AG08396 (cell line): ENCODE results near the gene SLC5A7.

Experiments used
- DNase-seq: peaks from one replicate; pipeline ENCODE4 v3.0.0; 2012; ENCODE audit warnings: low spot score, mixed read lengths

The SLC5A7 gene

DNA sequence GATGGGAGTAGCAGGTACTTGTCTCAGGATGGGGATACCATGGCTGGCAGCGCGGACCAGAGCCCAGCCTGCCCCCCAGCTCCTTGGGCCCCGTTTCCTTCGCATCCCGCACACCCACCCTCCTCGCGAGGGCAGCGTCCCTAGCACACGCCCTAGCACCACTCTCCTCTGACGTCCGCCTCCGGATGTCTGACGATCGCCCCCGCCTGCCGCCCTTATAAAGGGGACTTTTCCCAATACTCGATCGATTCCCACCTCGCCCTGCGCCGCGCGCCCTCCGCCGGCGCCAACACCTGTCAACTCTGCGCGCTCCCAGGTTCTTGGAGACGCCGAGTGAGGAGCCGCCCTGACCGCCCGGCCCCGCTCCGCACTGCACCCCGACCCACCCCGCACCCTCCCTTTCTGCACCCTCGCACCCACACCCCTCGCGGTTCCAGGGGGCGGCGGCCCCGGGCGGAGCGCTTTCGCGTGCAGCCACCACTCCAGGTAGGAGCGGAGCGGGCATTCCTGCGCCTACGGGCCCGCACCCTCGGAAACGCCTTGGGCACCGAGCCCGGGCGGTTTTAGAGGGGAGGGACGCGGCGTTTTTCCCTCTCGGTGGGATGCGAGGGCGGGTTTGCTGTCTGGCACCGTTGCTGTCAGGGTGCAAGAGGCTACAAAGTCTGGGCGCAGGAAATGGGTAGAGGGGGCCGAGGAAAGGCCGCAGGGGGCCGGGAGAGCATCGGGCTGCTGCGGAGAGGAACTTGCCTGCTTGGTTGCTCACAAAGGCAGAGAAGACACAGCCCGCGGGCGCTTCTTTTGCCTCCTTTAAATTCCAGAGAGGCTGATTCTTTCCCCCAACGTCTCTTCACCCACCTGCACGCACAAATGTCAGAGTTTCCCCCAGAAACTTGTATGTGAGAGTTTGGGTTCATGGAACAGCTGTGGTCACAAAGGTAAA lies at the start of gene SLC5A7:
SLC5A7 (plus strand) TSS at position 247 of the 940 bp plus-strand sequence. CDS start 1,632 bp downstream, outside the sequence.
- no peak for DNase-seq

DNA sequence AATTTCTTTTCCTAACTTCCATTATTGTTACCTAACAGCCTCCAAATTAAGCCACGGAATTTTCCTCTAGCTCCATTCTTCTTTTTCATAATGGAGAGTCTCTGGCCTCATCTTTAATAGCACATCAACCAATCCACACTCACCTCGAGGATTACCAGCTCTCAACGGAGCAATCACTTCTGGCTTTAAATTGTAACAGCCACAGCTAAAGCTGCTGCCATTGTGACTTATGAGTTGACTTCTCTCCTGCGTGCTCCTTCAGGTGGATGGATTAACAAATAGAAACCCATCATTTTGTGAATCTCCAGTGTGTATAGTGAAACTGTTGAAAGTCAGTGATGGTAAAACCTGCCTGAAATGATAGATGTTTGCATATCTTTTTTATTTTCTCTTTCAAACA lies 24.9 kb upstream of the SLC5A7 start:
- no peak for DNase-seq

DNA sequence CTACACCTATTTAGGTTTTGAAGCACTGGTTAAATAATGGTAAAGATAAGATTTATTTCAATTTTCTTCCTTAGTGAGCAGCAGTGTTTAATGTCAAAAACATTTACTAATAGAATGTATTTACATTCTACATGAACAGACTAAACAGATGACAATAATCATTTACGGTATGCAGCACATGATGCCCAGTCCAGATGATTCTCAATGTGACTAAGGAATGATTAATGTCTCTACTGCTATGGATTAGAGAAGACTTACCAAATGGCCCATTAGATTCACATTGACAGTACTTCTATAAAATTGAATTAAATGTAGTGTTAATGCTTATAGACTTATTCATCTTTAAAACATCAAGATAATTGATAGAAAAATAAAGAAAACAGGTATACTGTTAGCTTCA lies 22.1 kb upstream of the SLC5A7 start:
- DNase-seq: no peak

DNA sequence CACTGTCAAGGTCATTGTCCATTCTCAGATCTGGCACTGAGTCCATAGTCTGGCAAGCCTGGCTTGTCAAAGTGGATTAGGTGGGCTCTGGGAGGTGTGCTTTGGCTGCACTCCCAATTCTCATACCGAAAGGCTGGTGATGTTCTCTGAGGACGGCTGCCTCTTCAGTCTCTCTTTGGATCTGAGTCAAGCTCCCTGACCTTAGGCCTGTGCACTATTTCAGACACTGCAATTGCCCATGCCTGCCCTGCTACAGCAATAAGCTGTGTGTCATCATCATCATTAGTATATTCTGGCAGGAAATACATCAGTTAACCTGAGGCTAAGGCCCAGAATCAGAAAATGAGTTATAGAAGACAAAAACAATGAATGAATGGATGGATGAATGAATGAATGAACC lies 1.6 kb upstream of the SLC5A7 start:
- no peak for DNase-seq

DNA sequence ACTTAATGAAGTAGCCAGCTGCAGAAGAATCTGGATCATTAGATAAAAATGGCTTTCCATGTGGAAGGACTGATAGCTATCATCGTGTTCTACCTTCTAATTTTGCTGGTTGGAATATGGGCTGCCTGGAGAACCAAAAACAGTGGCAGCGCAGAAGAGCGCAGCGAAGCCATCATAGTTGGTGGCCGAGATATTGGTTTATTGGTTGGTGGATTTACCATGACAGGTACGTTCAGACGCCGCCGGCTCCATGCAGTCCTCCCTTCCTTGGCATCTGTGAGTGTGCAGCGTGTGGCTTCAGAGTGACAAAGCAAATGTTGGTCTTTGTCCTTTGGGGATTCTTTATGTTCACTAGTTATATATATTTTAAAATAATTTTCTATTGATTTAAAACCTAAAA lies 1.8 kb downstream of the SLC5A7 start:
- no peak for DNase-seq

DNA sequence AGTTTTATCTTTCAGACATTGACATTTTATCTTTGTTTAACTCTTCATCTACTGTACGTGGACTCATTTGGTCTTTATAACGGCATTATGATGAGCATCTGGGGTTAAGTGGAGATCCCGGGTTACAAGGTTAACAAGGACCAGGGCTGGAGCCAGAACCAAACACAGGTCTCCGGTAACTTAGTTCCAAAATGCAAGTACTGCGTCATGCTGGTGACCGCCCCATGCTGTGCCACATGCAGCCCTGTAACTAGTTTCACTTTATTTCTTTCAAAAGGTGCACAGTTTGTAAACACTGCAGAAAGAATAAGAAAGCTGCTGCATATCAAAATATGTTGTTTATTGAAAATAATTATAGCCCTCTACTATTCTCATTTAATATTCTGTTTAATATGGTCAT lies 3.1 kb downstream of the SLC5A7 start:
- DNase-seq: no peak

DNA sequence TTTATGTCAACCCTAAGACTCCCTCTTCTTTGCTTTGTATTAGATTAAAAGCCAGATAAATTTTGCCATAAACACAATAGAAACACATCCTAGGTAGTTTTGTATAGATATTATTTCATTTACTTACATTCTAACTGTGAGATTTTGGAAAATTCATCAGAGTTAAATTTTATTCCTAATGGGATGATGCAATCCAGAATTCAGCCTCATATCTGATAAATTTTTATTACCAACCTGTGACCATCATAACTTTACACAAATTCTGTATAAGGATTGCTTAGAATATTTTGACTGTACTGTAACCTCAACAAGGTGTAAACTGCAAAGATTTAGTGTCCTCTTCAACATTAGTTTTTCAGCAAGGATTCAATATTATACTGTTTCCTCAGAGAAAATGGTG lies 4.4 kb downstream of the SLC5A7 start:
- no peak for DNase-seq

DNA sequence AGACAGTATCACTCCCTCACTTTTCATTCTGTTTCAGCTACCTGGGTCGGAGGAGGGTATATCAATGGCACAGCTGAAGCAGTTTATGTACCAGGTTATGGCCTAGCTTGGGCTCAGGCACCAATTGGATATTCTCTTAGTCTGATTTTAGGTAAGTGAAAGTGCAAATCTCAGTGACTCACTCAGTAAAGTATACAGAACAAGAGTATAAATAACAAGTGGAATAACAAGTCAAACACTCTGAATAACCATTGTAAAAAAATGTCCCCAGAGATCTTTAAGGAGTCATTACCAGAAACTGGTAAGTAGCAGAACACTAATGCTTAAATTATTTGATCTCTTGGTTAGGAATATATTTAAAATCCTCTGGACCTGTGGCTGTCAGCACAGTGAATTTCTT lies 5.7 kb downstream of the SLC5A7 start:
- DNase-seq: no peak

DNA sequence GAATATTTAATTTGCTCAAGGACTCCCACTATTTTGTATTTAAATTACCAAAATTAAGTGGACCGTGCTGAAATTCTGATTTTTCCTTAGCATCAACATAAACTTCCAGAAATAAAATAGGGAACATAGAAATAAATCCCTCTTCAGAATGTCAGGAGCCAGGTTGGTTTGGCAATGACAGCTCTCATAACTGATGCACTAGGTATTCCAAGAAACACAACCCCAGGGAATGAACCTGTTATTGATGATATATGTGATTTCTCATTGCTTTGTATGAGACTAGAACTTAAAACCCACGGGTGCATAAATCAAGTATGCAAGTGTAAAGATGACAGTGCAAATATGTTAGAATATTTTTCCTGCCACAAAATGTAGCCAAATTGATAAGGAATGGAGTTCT lies 12.8 kb downstream of the SLC5A7 start:
- DNase-seq: no peak

DNA sequence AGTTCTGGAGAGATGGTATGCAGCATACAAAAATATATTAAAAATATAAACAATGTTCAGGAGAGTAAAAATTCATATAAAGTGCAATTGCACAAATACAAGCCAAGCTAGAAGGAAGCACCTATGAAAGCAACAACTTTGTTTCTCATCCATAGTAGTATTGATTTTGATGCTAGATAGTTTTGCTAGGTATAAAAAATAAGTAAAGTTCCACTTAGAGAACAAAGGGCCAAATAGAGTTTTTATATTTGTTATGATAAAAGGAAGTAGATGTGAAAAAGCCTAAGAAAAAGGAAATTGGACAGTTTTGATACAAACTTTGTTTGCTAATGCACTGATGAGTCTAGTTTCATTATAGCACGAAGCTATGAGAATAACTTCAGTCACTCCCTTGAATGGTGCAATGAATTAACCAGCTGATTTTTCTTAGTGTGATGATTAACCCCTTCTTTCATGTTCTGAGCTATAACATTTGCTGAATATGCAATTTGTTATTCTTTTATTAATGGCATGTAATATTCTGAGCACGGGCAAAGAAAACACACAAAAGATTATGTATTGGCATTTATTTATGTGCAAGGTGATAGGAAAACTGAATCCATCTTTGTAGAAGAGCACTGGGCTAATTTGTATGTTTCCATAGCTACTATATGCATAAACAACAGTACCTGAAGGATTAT lies 24.7 kb downstream of the SLC5A7 start:
- no peak for DNase-seq

DNA sequence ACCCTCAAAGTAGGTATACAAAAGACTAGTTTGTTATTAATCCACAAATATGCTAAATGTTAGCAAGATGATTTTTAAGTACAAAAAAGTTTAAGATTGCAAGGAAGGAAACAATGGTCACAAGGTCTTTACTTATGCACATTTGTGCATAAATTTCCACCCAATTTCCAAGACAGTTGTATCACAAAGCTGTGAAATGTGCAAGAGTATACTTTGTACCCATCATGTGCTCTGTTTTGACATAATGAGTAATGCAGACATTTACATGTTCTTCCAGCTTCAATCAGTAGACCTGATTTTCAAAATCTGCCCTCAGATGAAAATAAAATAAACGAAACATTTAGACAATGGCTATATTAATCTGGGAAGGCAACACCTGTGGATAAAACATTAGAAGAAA lies 27.0 kb downstream of the SLC5A7 start:
- no peak for DNase-seq

DNA sequence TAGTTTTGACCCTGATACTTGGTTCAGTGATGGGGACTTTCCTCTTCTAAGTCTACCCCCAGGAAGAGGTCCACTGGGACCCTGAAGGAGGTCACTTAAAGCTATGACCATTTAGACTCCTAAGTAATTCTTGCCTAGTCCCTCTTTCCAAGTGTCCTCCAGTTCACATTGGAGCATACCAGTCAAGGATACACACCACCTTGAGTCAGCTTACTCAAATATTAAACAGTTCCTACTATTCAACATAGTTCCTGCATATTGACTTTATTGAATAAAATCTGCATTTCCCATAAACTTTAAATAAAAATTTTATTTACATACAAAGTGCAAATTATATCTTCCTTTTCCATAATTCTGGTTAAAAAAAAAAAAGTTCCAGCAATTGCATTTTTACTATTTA lies 36.3 kb downstream of the SLC5A7 start:
- no peak for DNase-seq

DNA sequence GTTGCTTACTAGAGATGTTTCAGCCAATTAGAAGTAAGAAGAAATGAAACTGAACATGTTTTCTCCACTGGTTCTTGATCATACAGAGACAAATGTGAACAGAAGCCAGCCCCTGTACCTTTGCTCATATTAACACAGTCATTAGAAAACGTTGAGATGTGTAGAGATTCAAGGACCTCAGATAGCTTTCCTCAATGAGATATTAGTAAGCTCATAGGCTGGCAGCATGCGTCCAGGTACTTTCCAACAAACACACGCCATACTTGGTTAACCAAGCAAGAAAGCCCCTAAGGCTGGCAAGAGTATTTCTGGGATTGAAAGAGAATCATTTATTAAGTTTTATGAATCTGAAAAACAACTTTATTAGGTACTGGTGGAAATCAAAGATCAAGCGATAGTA lies 37.5 kb downstream of the SLC5A7 start:
- no peak for DNase-seq

DNA sequence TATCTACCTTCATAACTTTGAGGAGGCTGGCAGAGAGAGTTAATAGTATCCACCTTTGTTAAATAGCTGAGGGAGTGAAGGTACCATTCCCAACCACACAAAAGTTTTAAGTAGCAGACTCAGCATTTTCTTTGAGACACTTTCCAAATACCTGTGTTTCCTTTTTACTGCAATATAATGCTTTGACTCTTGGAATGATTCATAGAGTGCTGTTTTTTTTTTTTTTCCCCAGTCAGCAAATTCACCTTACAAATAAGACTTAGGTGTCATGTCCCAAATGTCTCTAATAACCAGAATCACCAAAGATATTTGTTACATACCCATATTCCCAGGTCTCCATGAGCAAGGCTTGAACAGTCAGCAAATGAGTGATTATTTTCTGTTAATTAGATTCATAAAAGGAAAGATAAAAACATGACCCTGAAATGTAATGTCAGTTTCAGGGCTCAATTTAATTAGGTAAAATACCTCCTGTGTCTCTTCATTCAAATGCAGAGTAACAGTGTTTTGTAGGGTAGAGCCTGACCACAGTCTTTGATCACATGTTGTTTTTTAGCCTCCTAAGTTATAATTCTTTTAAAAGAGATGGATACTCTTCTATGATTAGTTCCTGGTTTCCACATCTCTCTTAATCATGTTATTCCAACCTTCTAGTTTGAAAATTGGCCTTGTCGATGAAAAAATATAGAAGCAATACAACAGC lies 39.9 kb downstream of the SLC5A7 start:
- no peak for DNase-seq

DNA sequence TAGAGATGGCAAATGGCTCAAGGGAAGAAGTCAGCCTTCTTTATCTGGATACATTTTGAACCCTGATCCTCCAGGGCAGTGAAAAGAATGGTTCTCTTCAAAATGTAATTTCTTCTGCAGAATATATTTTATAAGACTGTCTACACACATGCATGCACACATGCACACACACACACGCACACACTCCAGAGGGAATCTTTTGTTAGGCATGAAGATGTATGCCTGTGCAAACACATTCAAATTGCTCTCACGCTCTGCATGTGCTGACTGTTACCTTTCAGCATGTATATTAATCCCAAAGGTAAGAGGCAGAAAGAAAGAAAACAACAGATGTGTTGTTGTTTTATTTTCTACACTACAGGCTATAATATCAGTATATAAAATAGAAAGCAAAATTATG lies 43.2 kb downstream of the SLC5A7 start:
- no peak for DNase-seq

DNA sequence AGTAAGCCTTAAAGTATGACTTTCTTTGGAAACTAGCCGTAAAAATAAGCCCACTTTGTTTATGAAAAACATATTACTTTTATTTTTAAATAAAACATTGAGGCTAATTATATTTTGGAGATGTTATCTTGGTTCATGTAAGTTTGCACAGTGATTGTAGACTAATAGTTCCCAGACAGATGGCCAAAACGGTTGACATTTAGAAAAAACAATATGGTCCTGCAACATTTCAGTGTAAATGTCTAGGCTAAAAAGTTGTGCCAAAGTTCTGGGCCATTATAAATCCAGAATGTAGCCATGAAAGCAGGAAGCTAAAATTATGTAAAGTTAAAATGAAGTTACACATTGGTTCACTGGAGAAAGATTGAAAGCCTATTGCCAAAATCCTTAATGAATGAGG lies 43.6 kb downstream of the SLC5A7 start:
- no peak for DNase-seq

DNA sequence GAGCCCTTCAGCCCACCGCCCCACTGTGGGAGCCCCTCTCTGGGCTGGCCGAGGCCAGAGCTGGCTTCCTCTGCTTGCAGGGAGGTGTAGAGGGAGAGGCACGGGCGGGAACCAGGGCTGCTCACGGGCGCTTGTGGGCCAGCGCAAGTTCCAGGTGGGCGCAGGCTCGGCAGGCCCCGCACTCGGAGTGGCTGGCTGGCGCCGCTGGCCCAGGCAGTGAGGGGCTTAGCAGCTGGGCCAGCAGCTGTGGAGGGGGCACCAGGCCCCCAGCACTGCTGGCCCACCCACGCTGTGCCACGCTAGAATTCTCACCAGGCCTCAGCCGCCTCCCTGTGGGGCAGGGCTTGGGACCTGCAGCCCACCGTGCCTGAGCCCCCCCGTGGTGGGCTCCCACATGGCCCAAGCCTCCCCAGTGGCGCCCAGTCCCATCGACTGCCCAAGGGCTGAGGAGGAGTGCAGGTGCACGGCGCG lies 45.2 kb downstream of the SLC5A7 start:
- DNase-seq: no peak

DNA sequence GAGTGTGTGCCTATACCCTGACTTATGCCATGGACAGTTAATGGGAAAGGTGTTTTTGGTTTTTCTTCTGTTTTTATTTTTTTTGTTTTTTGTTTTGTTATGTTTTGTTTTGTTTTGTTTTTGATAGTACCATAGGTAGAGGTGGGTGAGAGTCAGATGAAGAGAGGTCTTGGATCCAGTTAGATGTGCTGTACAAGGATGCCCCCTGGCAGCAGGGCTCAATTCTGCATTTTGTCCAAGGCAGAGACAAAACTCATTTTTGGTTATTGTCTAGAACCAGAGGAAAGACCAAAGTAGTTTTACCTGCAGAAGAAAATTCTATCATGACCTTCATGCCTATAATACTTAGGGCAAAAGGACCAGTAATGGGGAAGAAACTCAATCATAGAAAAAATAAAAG lies 48.5 kb downstream of the SLC5A7 start:
- no peak for DNase-seq

DNA sequence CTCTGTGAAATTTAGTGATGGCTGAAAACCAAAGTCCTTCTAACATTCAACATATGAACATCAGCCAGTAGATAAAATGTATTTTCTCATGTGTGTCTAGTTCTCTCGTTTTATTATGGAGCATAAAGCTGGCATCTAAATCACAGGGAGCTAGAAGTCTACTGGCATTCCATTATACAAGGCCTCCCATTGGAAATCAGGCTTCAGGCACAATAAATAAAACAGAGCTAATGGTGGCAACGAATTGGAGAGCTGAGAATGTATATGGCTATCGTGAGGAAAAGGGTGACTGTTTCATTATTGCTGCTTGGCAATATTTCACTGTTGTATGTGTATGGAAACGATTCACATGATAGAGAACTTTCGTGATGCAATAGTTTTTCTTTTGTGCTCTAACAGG lies 62.4 kb downstream of the SLC5A7 start:
- no peak for DNase-seq

DNA sequence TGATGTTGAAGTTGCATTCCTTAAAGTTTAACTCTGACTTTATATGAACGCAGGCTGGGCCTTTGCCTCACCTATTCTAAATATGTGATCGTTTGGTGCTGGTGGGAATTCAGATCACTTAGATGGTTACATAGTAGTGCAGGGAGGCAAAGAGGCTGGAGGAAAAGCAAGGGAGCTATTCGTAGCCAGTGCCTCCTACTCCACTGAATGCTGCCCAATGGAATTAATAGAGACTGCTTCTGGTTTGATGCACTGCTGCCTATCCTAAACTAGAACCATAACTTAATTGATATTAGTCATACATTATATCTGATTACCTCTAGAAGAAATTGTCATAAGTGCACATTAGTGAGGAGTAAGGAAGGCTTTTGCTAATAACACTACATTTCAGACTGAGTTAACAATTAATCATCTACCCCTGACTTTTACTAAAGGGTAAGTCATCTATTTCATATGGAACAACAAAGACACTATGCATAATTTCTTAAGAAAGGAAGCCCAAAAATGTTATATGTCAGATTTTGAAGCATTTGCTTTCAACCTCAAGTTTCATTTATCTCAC lies 72.3 kb downstream of the SLC5A7 start:
- DNase-seq: no peak

DNA sequence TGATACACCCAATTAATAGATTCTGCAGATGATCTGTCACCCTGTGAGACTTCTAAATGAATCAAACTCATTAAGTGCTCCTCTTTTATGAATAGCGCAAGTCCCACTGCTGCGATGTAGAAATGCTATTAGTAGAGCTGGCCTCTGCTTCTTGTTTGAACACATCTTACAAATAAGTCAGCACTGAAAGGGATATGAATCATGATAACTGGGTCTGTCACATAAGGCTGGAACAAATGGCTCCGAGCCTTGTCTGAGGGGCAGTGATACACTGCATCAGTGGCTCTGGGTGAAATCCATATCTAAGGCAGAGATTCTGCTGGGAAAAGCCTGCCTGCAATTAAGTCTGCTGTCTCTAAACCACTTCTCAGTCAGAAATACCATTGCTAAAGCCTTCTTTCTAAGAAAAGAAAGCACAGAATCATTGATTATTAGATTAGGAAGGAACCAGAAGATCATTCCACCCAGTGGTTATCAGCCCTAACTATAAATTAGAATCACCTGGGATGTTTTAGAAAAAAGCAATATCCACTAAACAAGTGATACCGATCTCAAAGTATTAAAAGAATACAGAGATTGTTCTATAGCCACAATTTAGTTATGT lies 75.2 kb downstream of the SLC5A7 start:
- no peak for DNase-seq
